ENCODE measurements around the gene FER1L5. TPM values are rescaled to one million over a fixed set of nuclear protein-coding genes. Genes with fewer than 3 reads are reported as not detected.
"Not testable (repeated sequence)": the region's sequence is repeated elsewhere in the genome, so short reads cannot be mapped to it uniquely, and the experiment has no call there.

Gene FER1L5
- total RNA-seq, 1 experiment from 2014 or later = 0.06 TPM

DNA sequence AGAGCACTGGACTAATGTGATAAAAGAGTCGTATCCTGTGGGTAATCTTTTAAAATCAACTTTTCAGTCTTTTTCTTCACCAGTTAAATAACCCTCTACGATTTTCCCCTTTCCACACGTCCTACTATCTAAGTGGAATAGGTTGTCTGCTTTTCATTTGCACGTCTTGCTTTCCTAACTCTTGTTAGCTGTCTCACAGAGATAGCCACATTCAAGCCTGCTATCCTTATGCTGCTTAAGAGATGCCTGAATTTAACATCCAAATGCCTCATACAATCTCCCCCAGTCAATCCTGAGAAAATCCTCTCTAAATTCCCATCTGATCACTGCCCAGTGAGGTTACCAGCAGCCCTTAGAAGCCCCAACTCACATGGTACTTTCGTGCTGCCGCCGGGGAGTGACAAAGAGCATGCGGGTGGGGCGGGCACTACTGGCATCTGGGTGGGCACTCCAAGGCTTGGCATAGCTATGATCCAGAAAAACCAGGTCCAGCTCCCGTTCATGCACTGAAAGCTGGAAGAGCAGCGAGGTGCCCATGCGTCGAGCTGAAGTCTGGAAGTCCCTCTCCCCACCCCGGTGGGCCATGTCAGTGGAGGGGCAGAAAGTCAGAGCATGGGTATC, 5.9 kb upstream of the FER1L5 start:
- no peak for DNase-seq (ENCODE audit: low read depth)

DNA sequence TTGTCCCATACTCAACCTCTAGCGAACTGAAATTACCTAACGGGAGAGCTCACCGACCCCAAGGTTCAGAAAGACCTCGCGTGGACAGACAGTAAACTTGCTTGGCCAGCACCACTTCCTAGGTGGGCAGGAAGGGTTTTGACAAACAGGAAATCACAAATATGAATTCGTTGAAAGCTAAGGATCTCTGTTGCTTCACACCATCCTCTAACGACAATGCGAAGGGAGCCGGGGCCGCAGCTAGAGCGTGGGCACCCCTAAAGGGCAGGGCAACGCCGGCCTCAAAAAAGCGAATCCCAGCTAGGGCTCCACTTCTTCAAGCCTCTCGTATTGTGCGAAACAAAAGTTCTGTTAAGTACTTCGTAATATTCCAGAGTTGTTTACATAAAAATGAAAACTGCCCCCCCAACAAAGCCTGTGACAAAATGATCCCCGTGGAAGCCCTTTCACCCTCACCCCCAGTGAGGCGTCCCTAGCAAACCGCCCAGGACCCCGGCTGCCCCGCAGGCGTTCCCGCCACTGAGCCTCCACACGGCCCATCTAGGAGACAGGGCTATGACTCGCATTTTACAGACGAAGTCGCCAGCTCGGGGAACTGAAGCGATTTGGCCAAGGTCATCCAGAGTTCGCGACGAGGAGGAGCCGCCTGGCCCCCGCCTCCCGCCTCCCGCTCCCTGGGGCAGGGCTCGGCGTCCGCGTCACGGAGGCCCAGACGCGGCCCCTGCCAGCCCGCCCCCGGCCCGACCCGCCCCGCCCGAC, 5.0 kb upstream of the FER1L5 start:
- peak; percentile 93 for DNase-seq (ENCODE audit: low read depth)

DNA sequence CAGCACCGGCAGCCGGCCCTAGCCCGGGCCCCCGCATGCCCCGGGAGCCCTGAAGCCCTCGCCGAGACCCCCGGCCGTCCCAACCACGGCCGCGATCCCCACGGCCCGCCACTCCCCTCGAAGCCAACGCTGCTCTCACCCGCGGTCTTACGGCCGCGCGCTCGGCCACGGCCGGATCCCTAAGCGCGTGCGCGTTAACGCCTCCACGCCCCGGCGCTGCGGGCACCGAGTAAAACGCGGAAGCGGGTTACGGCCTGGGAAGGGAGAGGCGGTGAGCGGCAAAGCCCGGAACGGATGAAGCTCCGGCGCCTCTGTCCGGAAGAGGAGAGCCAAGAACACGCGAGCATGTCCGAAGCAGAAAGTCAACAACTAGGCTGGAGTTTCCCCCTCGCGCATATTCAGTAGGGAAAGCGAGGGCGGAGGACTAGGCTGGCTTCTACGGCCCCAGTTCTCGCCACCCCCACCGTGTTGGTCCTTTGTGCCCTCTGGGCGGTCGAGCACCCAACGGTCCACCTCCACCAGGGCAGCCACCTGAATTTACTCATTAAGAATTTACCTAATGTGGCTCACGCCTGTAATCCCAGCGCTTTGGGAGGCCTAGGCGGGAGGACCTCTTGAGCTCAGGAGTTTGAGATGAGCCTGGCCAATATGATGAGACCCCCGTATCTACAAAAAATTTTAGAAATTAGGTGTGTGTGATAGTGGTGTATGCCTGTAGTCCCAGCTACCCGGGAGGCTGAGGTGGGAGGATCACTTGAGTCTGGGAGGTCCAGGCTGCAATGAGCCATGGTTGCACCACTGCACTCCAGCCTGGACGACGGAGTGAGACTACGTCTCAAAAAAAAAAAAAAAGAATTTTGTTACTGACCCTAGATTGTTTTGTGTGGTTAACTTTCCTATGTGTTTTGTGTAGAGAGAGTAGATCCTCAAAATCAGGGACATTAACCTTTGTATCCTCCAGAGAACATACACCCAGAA, 4.1 kb upstream of the FER1L5 start, which contains the start of gene KANSL3:
Gene KANSL3 (minus strand): TSS at position 169 of the 978 bp plus-strand sequence. CDS start 1,177 bp downstream, outside the sequence.
- DNase-seq (ENCODE audit: low read depth) = peak; percentile 91

GRCh38 chr2:96647681-96648080, 5.1 kb downstream of the FER1L5 start:
- no peak for DNase-seq (ENCODE audit: low read depth)

DNA sequence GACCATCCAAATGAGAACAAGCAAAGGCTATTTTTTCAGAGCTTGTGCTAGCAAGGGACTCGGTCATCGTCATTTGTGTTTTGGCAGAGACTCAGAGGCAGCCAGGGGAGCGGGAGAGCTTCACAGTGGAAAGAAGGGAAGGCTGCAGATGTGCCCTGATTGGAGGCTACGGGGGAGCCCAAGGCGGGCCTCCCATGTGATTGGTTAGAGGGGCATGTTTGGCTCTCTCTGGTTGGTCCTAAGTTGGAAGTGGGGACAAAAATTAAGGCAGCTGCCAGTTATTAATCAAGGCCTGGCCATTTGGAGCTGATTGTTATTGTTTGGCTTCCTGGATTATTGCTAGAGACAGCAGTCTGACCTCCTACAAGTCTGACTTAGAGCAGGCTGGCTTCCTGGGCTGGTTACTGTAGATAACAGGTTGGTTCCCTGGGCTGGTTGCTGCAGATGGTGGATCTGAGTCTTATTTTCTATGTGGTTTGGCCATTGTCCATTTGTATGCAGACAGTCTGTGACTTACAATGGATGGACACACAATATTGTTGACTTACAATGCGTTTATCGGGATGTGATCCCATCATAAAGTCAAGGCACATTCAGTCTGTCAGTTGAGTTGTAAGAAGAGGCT, 5.9 kb downstream of the FER1L5 start:
- DNase-seq (ENCODE audit: low read depth) = no peak

GRCh38 chr2:96649342-96649741, 6.8 kb downstream of the FER1L5 start:
- DNase-seq (ENCODE audit: low read depth) = no peak

GRCh38 chr2:96651793-96652192, 9.2 kb downstream of the FER1L5 start:
- no peak for DNase-seq (ENCODE audit: low read depth)

DNA sequence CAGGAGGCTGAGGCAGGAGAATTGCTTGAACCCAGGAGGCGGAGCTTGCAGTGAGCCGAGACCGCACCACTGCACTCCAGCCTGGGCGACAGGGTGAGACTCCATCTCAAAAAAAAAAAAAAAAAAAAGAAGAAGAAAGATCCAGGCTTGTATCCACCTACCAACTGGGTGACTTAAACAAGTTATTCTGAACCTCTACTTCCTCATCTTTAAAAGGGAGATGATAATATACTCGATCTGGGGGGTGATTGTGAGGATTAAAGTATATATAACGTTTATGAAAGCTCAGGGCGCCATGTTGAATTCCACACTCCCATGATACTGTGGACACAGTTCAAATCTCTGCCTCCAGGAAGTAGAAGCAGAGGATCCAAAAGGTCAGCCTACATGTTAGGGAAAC, 12.2 kb downstream of the FER1L5 start:
- not testable (repeated sequence) for DNase-seq (ENCODE audit: low read depth)

DNA sequence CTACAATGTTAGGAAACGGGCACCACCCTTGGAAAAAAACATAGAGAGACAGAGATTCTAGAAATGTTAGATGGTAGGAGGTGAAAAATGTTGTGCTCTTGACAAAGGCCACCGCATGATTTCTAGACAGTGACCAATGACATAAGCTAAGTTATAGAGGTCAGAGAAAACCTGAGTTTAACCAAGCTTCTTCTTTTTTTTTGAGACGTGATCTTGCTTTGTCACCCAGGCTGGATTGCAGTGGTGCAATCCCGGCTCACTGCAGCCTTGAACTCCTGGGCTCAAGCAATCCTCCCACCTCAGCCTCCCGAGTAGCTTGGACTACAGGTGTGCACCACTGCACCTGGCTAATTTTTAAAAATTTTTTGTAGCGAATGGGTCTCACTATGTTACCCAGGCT, 13.0 kb downstream of the FER1L5 start:
- DNase-seq (ENCODE audit: low read depth) = no peak

- DNase-seq (ENCODE audit: low read depth) = no peak
Measured at GRCh38 chr2:96656540-96656939, 14.0 kb downstream of the FER1L5 start.

DNA sequence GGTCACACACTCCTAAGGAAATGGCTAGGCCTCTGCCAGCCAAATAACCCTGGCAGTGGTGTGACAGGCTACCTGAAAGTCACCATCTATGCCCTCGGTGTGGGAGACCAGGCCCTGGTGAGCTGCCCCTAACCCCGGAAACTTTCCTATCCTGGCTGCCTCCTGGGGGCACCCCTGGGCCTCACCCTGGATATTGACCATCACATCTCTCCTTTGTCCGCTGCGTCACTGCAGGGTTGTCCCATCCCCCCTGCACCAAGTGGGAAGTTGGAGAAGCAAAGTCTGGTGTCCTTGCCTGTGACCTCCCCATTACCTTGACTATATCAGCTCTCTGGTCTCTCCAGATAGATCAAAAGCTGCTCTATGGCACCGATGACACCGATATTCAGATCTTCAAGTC, 18.8 kb downstream of the FER1L5 start:
- no peak for DNase-seq (ENCODE audit: low read depth)

- DNase-seq (ENCODE audit: low read depth) = no peak
Measured at GRCh38 chr2:96662360-96662759, 19.8 kb downstream of the FER1L5 start.

DNA sequence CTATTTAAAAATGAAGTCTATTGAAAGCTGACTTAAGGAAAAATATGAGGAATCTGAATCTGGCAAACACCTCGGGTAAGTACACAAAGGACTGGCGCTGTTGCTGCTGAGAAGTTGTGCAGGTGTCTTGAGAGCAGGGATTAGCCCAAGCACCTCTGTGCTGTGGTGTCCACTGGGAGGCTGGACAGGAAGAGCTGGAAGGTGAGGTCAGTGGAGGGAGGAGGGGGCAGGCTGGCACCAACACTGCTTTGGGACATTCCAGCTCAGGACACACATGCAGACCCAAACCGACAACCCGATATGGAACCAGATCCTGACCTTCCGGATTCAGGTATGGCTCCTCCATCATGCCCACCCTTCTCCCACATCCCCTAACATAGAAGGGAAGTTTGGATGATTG, 20.6 kb downstream of the FER1L5 start:
- DNase-seq (ENCODE audit: low read depth) = no peak

- no peak for DNase-seq (ENCODE audit: low read depth)
Measured at GRCh38 chr2:96663829-96664228, 21.3 kb downstream of the FER1L5 start.

DNA sequence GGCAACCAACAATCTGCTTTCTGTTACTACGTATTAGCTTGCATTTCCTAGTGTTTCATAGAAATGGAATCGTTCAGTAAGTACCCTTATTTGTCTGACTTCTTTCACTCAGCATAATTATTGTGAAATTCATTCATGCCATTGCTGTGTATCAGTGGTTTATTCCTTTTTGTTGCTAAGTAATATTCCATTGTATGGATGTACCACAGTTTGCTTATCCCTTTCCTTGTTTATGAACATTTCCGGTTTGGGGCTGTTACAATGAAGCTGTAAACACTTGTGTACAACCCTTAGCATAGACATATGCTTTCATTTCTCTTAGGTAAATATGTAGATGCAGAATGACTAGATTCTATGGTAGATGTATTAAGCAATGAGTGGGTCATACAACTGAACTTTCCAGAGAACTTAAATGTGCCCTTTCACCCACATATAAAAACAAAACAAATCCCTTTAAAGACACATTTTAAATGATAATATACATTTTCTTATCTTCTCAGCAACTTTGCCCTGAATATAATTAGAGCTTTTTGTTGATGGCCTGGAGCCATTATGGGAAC, 21.9 kb downstream of the FER1L5 start:
- no peak for DNase-seq (ENCODE audit: low read depth)

GRCh38 chr2:96665083-96665569, 22.6 kb downstream of the FER1L5 start:
- peak; percentile 90 for DNase-seq (ENCODE audit: low read depth)

DNA sequence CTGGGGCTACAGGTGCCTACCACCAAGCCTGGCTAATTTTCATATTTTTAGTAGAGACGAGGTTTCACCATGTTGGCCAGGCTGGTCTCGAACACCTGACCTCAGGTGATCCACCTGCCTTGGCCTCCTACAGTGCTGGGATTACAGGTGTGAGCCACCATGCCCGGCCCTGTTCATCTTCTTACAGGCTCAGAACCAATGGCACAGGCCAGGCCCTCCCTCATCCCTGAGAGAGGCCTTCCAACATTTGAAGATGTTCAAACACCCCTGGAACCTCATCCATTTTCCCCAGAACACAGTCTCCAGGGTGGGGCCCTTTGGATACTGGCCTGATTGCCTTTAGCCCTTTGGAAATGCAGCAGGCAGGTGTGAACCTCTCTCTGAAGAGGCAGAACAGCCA, 23.2 kb downstream of the FER1L5 start:
- not testable (repeated sequence) for DNase-seq (ENCODE audit: low read depth)

DNA sequence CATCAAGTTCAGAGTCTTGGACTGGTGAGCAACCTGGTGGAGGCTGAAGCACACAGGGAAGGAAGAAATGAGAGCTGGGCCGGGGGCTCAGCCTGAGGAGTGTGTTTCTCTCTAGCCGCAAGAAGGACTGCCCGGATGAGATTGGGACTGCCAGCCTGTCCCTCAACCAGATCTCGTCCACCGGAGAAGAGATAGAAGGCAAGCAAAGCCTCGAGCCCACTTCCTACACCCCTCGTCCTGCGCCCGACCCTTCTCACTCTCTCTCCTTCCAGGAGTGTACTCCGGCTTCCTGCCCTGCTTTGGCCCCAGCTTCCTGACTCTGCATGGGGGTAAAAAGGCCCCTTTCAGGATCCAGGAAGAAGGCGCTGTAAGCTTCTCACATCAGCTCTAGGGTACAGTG, 26.2 kb downstream of the FER1L5 start:
- DNase-seq (ENCODE audit: low read depth) = no peak

- DNase-seq (ENCODE audit: low read depth) = no peak
Measured at GRCh38 chr2:96669539-96670215, 27.1 kb downstream of the FER1L5 start.

GRCh38 chr2:96679848-96680247, 37.3 kb downstream of the FER1L5 start:
- DNase-seq (ENCODE audit: low read depth) = no peak

Measured in Daoy (cell line).